ENCODE data around the gene CLEC5A.

Gene CLEC5A

GRCh38 chr7:141949911-141950310 lies 3.1 kb upstream of the CLEC5A start:
- Histone ChIP-seq H3K4me3 (ENCODE audit: insufficient read depth in 1 of 2, low read depth in 1 of 2, low read length in 2 of 2) (no peak overlapping the region), H3K23ac (ENCODE audit: low read length in 2 of 2) (no peak overlapping the region), H2BK120ac (ENCODE audit: low read depth, low read length) (no peak overlapping the region), H3K4me2 (ENCODE audit: low read length, poor library complexity, severe bottlenecking) (no peak overlapping the region), H3K27ac (ENCODE audit: low read length, poor library complexity, severe bottlenecking) (no peak overlapping the region), H3K4me1 (ENCODE audit: control insufficient read depth, insufficient read depth, low read depth, low read length) (no peaks in the 10 kb centered on the region), H2AK5ac (ENCODE audit: low read length, severe bottlenecking) (no peak overlapping the region), H3K27me3 (ENCODE audit: control insufficient read depth in 1 of 2, insufficient read depth in 1 of 2, low read length in 2 of 2) (no peaks in the 10 kb centered on the region), H3K14ac (ENCODE audit: low read length in 2 of 2) (no peak overlapping the region), H3K36me3 (ENCODE audit: control insufficient read depth in 1 of 2, insufficient read depth in 2 of 2, low read depth in 1 of 2, low read length in 2 of 2) (no peaks in the 10 kb centered on the region), H4K8ac (ENCODE audit: low read length) (no peak overlapping the region), H3K79me1 (replicated peaks; ENCODE audit: low read length, poor library complexity, severe bottlenecking) (no peaks in the 10 kb centered on the region), H3K4ac (ENCODE audit: low read depth in 1 of 2, low read length in 2 of 2) (no peak overlapping the region), H2BK5ac (ENCODE audit: low read depth, low read length, poor library complexity, severe bottlenecking) (no peak overlapping the region), H2AFZ (ENCODE audit: low read depth, low read length) (no peak overlapping the region), H3K18ac (ENCODE audit: low read depth in 1 of 2, low read length in 2 of 2) (no peak overlapping the region), H3K9ac (ENCODE audit: low read length) (no peak overlapping the region), H2BK15ac (ENCODE audit: low read depth, poor library complexity, severe bottlenecking) (no peak overlapping the region), H2BK12ac (ENCODE audit: low read length in 2 of 2) (no peak overlapping the region), H4K91ac (ENCODE audit: low read length) (no peak overlapping the region), H3K9me3 (ENCODE audit: control insufficient read depth, low read length) (peaks cover 3% of the 10 kb centered on the region)
- 73% methylated on average over 3 of the region's 3 CpGs for WGBS
- no peak for DNase-seq

GRCh38 chr7:141949451-141949850 lies 2.7 kb upstream of the CLEC5A start:
- H4K91ac ChIP-seq (ENCODE audit: low read length) = no peak overlapping the region
- no peak overlapping the region for H2BK5ac ChIP-seq (ENCODE audit: low read depth, low read length, poor library complexity, severe bottlenecking)
- no peak overlapping the region for H3K4me2 ChIP-seq (ENCODE audit: low read length, poor library complexity, severe bottlenecking)
- no peak overlapping the region for H2BK120ac ChIP-seq (ENCODE audit: low read depth, low read length)
- H2BK15ac ChIP-seq (ENCODE audit: low read depth, poor library complexity, severe bottlenecking) = no peak overlapping the region
- peaks cover 3% of the 10 kb centered on the region for H3K9me3 ChIP-seq (ENCODE audit: control insufficient read depth, low read length)
- no peaks in the 10 kb centered on the region for H3K27me3 ChIP-seq (ENCODE audit: control insufficient read depth in 1 of 2, insufficient read depth in 1 of 2, low read length in 2 of 2)
- no peak overlapping the region for H3K27ac ChIP-seq (ENCODE audit: low read length, poor library complexity, severe bottlenecking)
- no peak overlapping the region for H4K8ac ChIP-seq (ENCODE audit: low read length)
- DNase-seq = no peak
- no peak overlapping the region for H2AFZ ChIP-seq (ENCODE audit: low read depth, low read length)
- H3K4me3 ChIP-seq (ENCODE audit: insufficient read depth in 1 of 2, low read depth in 1 of 2, low read length in 2 of 2) = no peak overlapping the region
- H2BK12ac ChIP-seq (ENCODE audit: low read length in 2 of 2) = no peak overlapping the region
- no peak overlapping the region for H3K4ac ChIP-seq (ENCODE audit: low read depth in 1 of 2, low read length in 2 of 2)
- H3K79me1 ChIP-seq (replicated peaks; ENCODE audit: low read length, poor library complexity, severe bottlenecking) = no peaks in the 10 kb centered on the region
- H3K36me3 ChIP-seq (ENCODE audit: control insufficient read depth in 1 of 2, insufficient read depth in 2 of 2, low read depth in 1 of 2, low read length in 2 of 2) = no peaks in the 10 kb centered on the region
- H3K9ac ChIP-seq (ENCODE audit: low read length) = no peak overlapping the region
- H3K23ac ChIP-seq (ENCODE audit: low read length in 2 of 2) = no peak overlapping the region
- no peak overlapping the region for H3K18ac ChIP-seq (ENCODE audit: low read depth in 1 of 2, low read length in 2 of 2)
- no peak overlapping the region for H3K14ac ChIP-seq (ENCODE audit: low read length in 2 of 2)
- no peaks in the 10 kb centered on the region for H3K4me1 ChIP-seq (ENCODE audit: control insufficient read depth, insufficient read depth, low read depth, low read length)
- 52% methylated on average over 2 of the region's 2 CpGs for WGBS
- no peak overlapping the region for H2AK5ac ChIP-seq (ENCODE audit: low read length, severe bottlenecking)

- Histone ChIP-seq H2AK5ac (ENCODE audit: low read length, severe bottlenecking) (no peak overlapping the region), H2BK15ac (ENCODE audit: low read depth, poor library complexity, severe bottlenecking) (no peak overlapping the region), H3K4me2 (ENCODE audit: low read length, poor library complexity, severe bottlenecking) (no peak overlapping the region), H4K8ac (ENCODE audit: low read length) (no peak overlapping the region), H3K27me3 (ENCODE audit: control insufficient read depth in 1 of 2, insufficient read depth in 1 of 2, low read length in 2 of 2) (no peaks in the 10 kb centered on the region), H2BK5ac (ENCODE audit: low read depth, low read length, poor library complexity, severe bottlenecking) (no peak overlapping the region), H3K79me1 (replicated peaks; ENCODE audit: low read length, poor library complexity, severe bottlenecking) (no peaks in the 10 kb centered on the region), H3K18ac (ENCODE audit: low read depth in 1 of 2, low read length in 2 of 2) (no peak overlapping the region), H3K4me3 (ENCODE audit: insufficient read depth in 1 of 2, low read depth in 1 of 2, low read length in 2 of 2) (no peak overlapping the region), H3K9me3 (ENCODE audit: control insufficient read depth, low read length) (peaks cover 3% of the 10 kb centered on the region), H3K4ac (ENCODE audit: low read depth in 1 of 2, low read length in 2 of 2) (no peak overlapping the region), H4K91ac (ENCODE audit: low read length) (no peak overlapping the region), H2AFZ (ENCODE audit: low read depth, low read length) (no peak overlapping the region), H3K14ac (ENCODE audit: low read length in 2 of 2) (no peak overlapping the region), H3K4me1 (ENCODE audit: control insufficient read depth, insufficient read depth, low read depth, low read length) (no peaks in the 10 kb centered on the region), H3K27ac (ENCODE audit: low read length, poor library complexity, severe bottlenecking) (no peak overlapping the region), H3K23ac (ENCODE audit: low read length in 2 of 2) (no peak overlapping the region), H2BK12ac (ENCODE audit: low read length in 2 of 2) (no peak overlapping the region), H2BK120ac (ENCODE audit: low read depth, low read length) (no peak overlapping the region), H3K9ac (ENCODE audit: low read length) (no peak overlapping the region), H3K36me3 (ENCODE audit: control insufficient read depth in 1 of 2, insufficient read depth in 2 of 2, low read depth in 1 of 2, low read length in 2 of 2) (no peaks in the 10 kb centered on the region)
- DNase-seq = no peak
- 85% methylated on average over 2 of the region's 2 CpGs for WGBS
These were observed 2.2 kb upstream of the CLEC5A start for GRCh38 chr7:141949021-141949420.

GRCh38 chr7:141945356-141945755 lies 1.4 kb downstream of the CLEC5A start:
- no peak overlapping the region for H3K4me2 ChIP-seq (ENCODE audit: low read length, poor library complexity, severe bottlenecking)
- H2BK12ac ChIP-seq (ENCODE audit: low read length in 2 of 2) = no peak overlapping the region
- H3K23ac ChIP-seq (ENCODE audit: low read length in 2 of 2) = no peak overlapping the region
- no peaks in the 10 kb centered on the region for H3K36me3 ChIP-seq (ENCODE audit: control insufficient read depth in 1 of 2, insufficient read depth in 2 of 2, low read depth in 1 of 2, low read length in 2 of 2)
- no peak overlapping the region for H3K18ac ChIP-seq (ENCODE audit: low read depth in 1 of 2, low read length in 2 of 2)
- no peak overlapping the region for H2BK5ac ChIP-seq (ENCODE audit: low read depth, low read length, poor library complexity, severe bottlenecking)
- no peak overlapping the region for H3K14ac ChIP-seq (ENCODE audit: low read length in 2 of 2)
- H2AFZ ChIP-seq (ENCODE audit: low read depth, low read length) = no peak overlapping the region
- no peaks in the 10 kb centered on the region for H3K27me3 ChIP-seq (ENCODE audit: control insufficient read depth in 1 of 2, insufficient read depth in 1 of 2, low read length in 2 of 2)
- no peak overlapping the region for H3K4me3 ChIP-seq (ENCODE audit: insufficient read depth in 1 of 2, low read depth in 1 of 2, low read length in 2 of 2)
- H2AK5ac ChIP-seq (ENCODE audit: low read length, severe bottlenecking) = no peak overlapping the region
- DNase-seq = no peak
- peaks cover 21% of the 10 kb centered on the region for H3K9me3 ChIP-seq (ENCODE audit: control insufficient read depth, low read length)
- no peak overlapping the region for H3K4ac ChIP-seq (ENCODE audit: low read depth in 1 of 2, low read length in 2 of 2)
- no peaks in the 10 kb centered on the region for H3K79me1 ChIP-seq (replicated peaks; ENCODE audit: low read length, poor library complexity, severe bottlenecking)
- no peak overlapping the region for H3K9ac ChIP-seq (ENCODE audit: low read length)
- no peaks in the 10 kb centered on the region for H3K4me1 ChIP-seq (ENCODE audit: control insufficient read depth, insufficient read depth, low read depth, low read length)
- no peak overlapping the region for H4K8ac ChIP-seq (ENCODE audit: low read length)
- no peak overlapping the region for H3K27ac ChIP-seq (ENCODE audit: low read length, poor library complexity, severe bottlenecking)
- 73% methylated on average over 2 of the region's 3 CpGs for WGBS
- H2BK120ac ChIP-seq (ENCODE audit: low read depth, low read length) = no peak overlapping the region
- no peak overlapping the region for H4K91ac ChIP-seq (ENCODE audit: low read length)
- H2BK15ac ChIP-seq (ENCODE audit: low read depth, poor library complexity, severe bottlenecking) = no peak overlapping the region

Data from mesenchymal stem cell (in vitro differentiated cells and primary cell).